ENCODE data around the gene TNS1.

TNS1 gene

GRCh38 chr2:217849154-217849975 lies 153.4 kb downstream of the TNS1 start:
- Histone ChIP-seq H3K36me3 (ENCODE audit: insufficient read depth, low read length) (no peaks in the 10 kb centered on the region), H3K4me3 (ENCODE audit: low read length, poor library complexity, severe bottlenecking) (no peak overlapping the region), H4K20me1 (ENCODE audit: insufficient read depth, low read length, poor library complexity, severe bottlenecking) (no peaks in the 10 kb centered on the region), H3K9ac (ENCODE audit: low read depth, low read length, poor library complexity, severe bottlenecking) (no peak overlapping the region), H3F3A (ENCODE audit: low read depth) (no peaks in the 10 kb centered on the region), H3K79me2 (ENCODE audit: insufficient read depth, low read length) (no peaks in the 10 kb centered on the region), H3K4me2 (ENCODE audit: low read depth, low read length, poor library complexity, severe bottlenecking) (no peak overlapping the region), H3K27me3 (ENCODE audit: insufficient read depth, low read length, poor library complexity, severe bottlenecking) (no peaks in the 10 kb centered on the region), H3K9me2 (replicated peaks; ENCODE audit: low read depth, low read length) (no peaks in the 10 kb centered on the region), H3K4me1 (ENCODE audit: insufficient read depth, low read length, poor library complexity, severe bottlenecking) (no peaks in the 10 kb centered on the region), H3K9me3 (ENCODE audit: insufficient read depth, low read depth, low read length) (peaks cover 8% of the 10 kb centered on the region; the same call in 1 of the 2 replicates), H2AFZ (ENCODE audit: low read length) (no peak overlapping the region)
- TF ChIP-seq EZH2phosphoT487 (IDR thresholded peaks at IDR 0.05; ENCODE audit: borderline replicate concordance) (no peak), CTCF (conservative IDR thresholded peaks at IDR 0.05; ENCODE audit: low read length) (no peak)

GRCh38 chr2:217848351-217848957 lies 154.3 kb downstream of the TNS1 start:
- Histone ChIP-seq H3K4me1 (ENCODE audit: insufficient read depth, low read length, poor library complexity, severe bottlenecking) (no peaks in the 10 kb centered on the region), H3K9me2 (replicated peaks; ENCODE audit: low read depth, low read length) (no peaks in the 10 kb centered on the region), H3K9me3 (ENCODE audit: insufficient read depth, low read depth, low read length) (peaks cover 11% of the 10 kb centered on the region; the same call in 1 of the 2 replicates), H3K4me3 (ENCODE audit: low read length, poor library complexity, severe bottlenecking) (no peak overlapping the region), H3K4me2 (ENCODE audit: low read depth, low read length, poor library complexity, severe bottlenecking) (no peak overlapping the region), H3K36me3 (ENCODE audit: insufficient read depth, low read length) (no peaks in the 10 kb centered on the region), H2AFZ (ENCODE audit: low read length) (no peak overlapping the region), H3F3A (ENCODE audit: low read depth) (no peaks in the 10 kb centered on the region), H3K79me2 (ENCODE audit: insufficient read depth, low read length) (no peaks in the 10 kb centered on the region), H4K20me1 (ENCODE audit: insufficient read depth, low read length, poor library complexity, severe bottlenecking) (no peaks in the 10 kb centered on the region), H3K27me3 (ENCODE audit: insufficient read depth, low read length, poor library complexity, severe bottlenecking) (no peaks in the 10 kb centered on the region), H3K9ac (ENCODE audit: low read depth, low read length, poor library complexity, severe bottlenecking) (no peak overlapping the region)
- TF ChIP-seq CTCF (conservative IDR thresholded peaks at IDR 0.05; ENCODE audit: low read length) = no peak

GRCh38 chr2:217847552-217848350 lies 155.0 kb downstream of the TNS1 start:
- Histone ChIP-seq H4K20me1 (ENCODE audit: insufficient read depth, low read length, poor library complexity, severe bottlenecking) (no peaks in the 10 kb centered on the region), H3K36me3 (ENCODE audit: insufficient read depth, low read length) (no peaks in the 10 kb centered on the region), H3K4me1 (ENCODE audit: insufficient read depth, low read length, poor library complexity, severe bottlenecking) (no peaks in the 10 kb centered on the region), H2AFZ (ENCODE audit: low read length) (no peak overlapping the region), H3K79me2 (ENCODE audit: insufficient read depth, low read length) (no peaks in the 10 kb centered on the region), H3K4me2 (ENCODE audit: low read depth, low read length, poor library complexity, severe bottlenecking) (no peak overlapping the region), H3K9ac (ENCODE audit: low read depth, low read length, poor library complexity, severe bottlenecking) (no peak overlapping the region), H3K9me2 (replicated peaks; ENCODE audit: low read depth, low read length) (no peaks in the 10 kb centered on the region), H3K4me3 (ENCODE audit: low read length, poor library complexity, severe bottlenecking) (no peak overlapping the region), H3K9me3 (ENCODE audit: insufficient read depth, low read depth, low read length) (peaks cover 11% of the 10 kb centered on the region; the same call in 1 of the 2 replicates), H3K27me3 (ENCODE audit: insufficient read depth, low read length, poor library complexity, severe bottlenecking) (no peaks in the 10 kb centered on the region), H3F3A (ENCODE audit: low read depth) (no peaks in the 10 kb centered on the region)
- no peak for TF ChIP-seq CTCF (conservative IDR thresholded peaks at IDR 0.05; ENCODE audit: low read length)
- TF ChIP-seq EZH2phosphoT487 (IDR thresholded peaks at IDR 0.05; ENCODE audit: borderline replicate concordance) = no peak

Data from Loucy (cell line).